H1 (cell line): ENCODE measurements around the gene TNFRSF6B. TPM values are rescaled to one million over a fixed set of nuclear protein-coding genes. Genes with fewer than 3 reads are reported as not detected.

Source experiments
- CTCF ChIA-PET: fragments of 300-600 bp; sonication (Branson Sonifier 250); formaldehyde crosslinking; loops from one replicate; lab custom pipeline; 2021; ENCODE audit not compliant: partially characterized antibody; lab: Charles Lee
- POLR2A ChIA-PET: fragments of 300-600 bp; sonication (Branson Sonifier 250); formaldehyde crosslinking; loops from one replicate; lab custom pipeline; 2021; ENCODE audit warnings: inconsistent platforms; ENCODE audit not compliant: partially characterized antibody; lab: Charles Lee
- DNase-seq, 2 experiments: peaks; one replicate each; pipeline versions ENCODE4 v3.0.0 to v3.0.0-alpha.2; 2010 to 2022; ENCODE audit warnings: low spot score in 2 of 2, low read depth in 1 of 2, mixed read lengths in 1 of 2
- FAIRE-seq: peaks from 2 replicates; lab custom pipeline; 2011; peaks lifted over from hg19 to GRCh38; lab: Jason Lieb, UNC
- H2AFZ ChIP-seq: 2 replicates; pipeline ENCODE4 v1.8.1; 2012; ENCODE audit warnings: low read length, inconsistent platforms
- H2AK5ac ChIP-seq: 2 replicates; pipeline ENCODE4 v1.6.1; 2013; ENCODE audit warnings: low read depth, low read length
- H2BK120ac ChIP-seq: replicated peaks from 2 replicates; pipeline ENCODE3; 2013; ENCODE audit warnings: low read depth, low read length, inconsistent platforms
- H2BK12ac ChIP-seq: 2 replicates; pipeline ENCODE4 v1.6.1; 2013; ENCODE audit warnings: low read depth, low read length
- H2BK15ac ChIP-seq: 2 replicates; pipeline ENCODE4 v1.6.1; 2013; ENCODE audit warnings: low read length
- H2BK20ac ChIP-seq: 2 replicates; pipeline ENCODE4 v1.6.1; 2013; ENCODE audit warnings: low read length
- H2BK5ac ChIP-seq: 2 replicates; pipeline ENCODE4 v1.6.1; 2013; ENCODE audit warnings: low read depth, low read length
- H3K14ac ChIP-seq: 2 replicates; pipeline ENCODE4 v1.6.1; 2013; ENCODE audit warnings: inconsistent platforms; ENCODE audit not compliant: insufficient read length
- H3K18ac ChIP-seq: 2 replicates; pipeline ENCODE4 v1.6.1; 2013; ENCODE audit warnings: low read length; ENCODE audit errors: extremely low read depth
- H3K23ac ChIP-seq: 2 replicates; pipeline ENCODE4 v1.6.1; 2013; ENCODE audit warnings: inconsistent platforms; ENCODE audit not compliant: insufficient read length
- H3K23me2 ChIP-seq: 2 replicates; pipeline ENCODE4 v1.6.1; 2013; ENCODE audit warnings: low read depth, low read length
- H3K27ac ChIP-seq: 2 replicates; pipeline ENCODE4 v1.6.1; 2011; ENCODE audit warnings: low read depth, low read length, inconsistent platforms
- H3K27me3 ChIP-seq, 4 experiments: replicated peaks in 1 of 4; 1 replicate in 1 of 4; 2 replicates in 3 of 4; pipeline versions ENCODE4 v1.6.1 to v1.8.1; 2011 to 2013; ENCODE audit warnings: low read length in 3 of 4, mild to moderate bottlenecking in 3 of 4, inconsistent platforms in 2 of 4, mixed read lengths in 2 of 4, moderate library complexity in 1 of 4; ENCODE audit not compliant: control insufficient read depth in 3 of 4, insufficient read depth in 3 of 4; ENCODE audit errors: extremely low read depth in 1 of 4
- H3K36me3 ChIP-seq, 4 experiments: 2 replicates each; pipeline versions ENCODE4 v1.6.1 to v1.8.1; 2011 to 2013; ENCODE audit warnings: mild to moderate bottlenecking in 4 of 4, low read length in 3 of 4, moderate library complexity in 2 of 4, control low read depth in 1 of 4, inconsistent platforms in 1 of 4; ENCODE audit not compliant: insufficient read depth in 4 of 4, control insufficient read depth in 2 of 4
- H3K4ac ChIP-seq: replicated peaks from 2 replicates; pipeline ENCODE3; 2013; ENCODE audit warnings: low read length, low read depth, mixed read lengths, inconsistent platforms; ENCODE audit not compliant: insufficient read length
- H3K4me1 ChIP-seq, 4 experiments: replicated peaks in 1 of 4; 1 replicate in 1 of 4; 2 replicates in 3 of 4; pipeline versions ENCODE4 v1.6.1 to v1.8.1; 2011 to 2013; ENCODE audit warnings: low read length in 3 of 4, inconsistent platforms in 2 of 4, mixed read lengths in 1 of 4; ENCODE audit not compliant: insufficient read depth in 4 of 4, control insufficient read depth in 3 of 4
- H3K4me2 ChIP-seq, 2 experiments: 2 replicates each; pipeline versions ENCODE4 v1.6.1 to v1.8.1; 2011 to 2013; ENCODE audit warnings: low read depth in 2 of 2, low read length in 2 of 2, control low read depth in 1 of 2, inconsistent platforms in 1 of 2, mild to moderate bottlenecking in 1 of 2; ENCODE audit not compliant: insufficient read depth in 1 of 2
- H3K4me3 ChIP-seq, 4 experiments: fragments of 200-600, 300-600 bp in 1 of 4; sonication (generic), shearing (Covaris generic), sonication (Bioruptor Twin) in 1 of 4; 2 replicates each; pipeline versions ENCODE4 v1.5.1 to v1.8.1; 2011 to 2016; ENCODE audit warnings: low read length in 4 of 4, low read depth in 3 of 4, control low read depth in 2 of 4, inconsistent platforms in 2 of 4, mild to moderate bottlenecking in 2 of 4, mixed read lengths in 1 of 4, moderate library complexity in 1 of 4; ENCODE audit not compliant: insufficient read depth in 2 of 4; ENCODE audit errors: extremely low read depth in 1 of 4
- H3K56ac ChIP-seq: replicated peaks from 2 replicates; pipeline ENCODE3; 2013; ENCODE audit warnings: low read depth, mild to moderate bottlenecking, mixed read lengths, low read length, inconsistent platforms; ENCODE audit not compliant: insufficient read length
- H3K79me1 ChIP-seq: 2 replicates; pipeline ENCODE4 v1.6.1; 2013; ENCODE audit warnings: low read depth, low read length, control low read depth
- H3K79me2 ChIP-seq, 2 experiments: 2 replicates each; pipeline versions ENCODE4 v1.6.1 to v1.8.1; 2012 to 2013; ENCODE audit warnings: low read length in 2 of 2, mild to moderate bottlenecking in 2 of 2, inconsistent platforms in 1 of 2; ENCODE audit not compliant: insufficient read depth in 2 of 2, control insufficient read depth in 1 of 2
- H3K9ac ChIP-seq, 4 experiments: replicated peaks in 1 of 4; 1 replicate in 1 of 4; 2 replicates in 3 of 4; pipeline versions ENCODE4 v1.6.1 to v1.8.1; 2011 to 2013; ENCODE audit warnings: low read depth in 3 of 4, low read length in 3 of 4, control low read depth in 2 of 4, mild to moderate bottlenecking in 2 of 4, moderate library complexity in 2 of 4, inconsistent platforms in 1 of 4; ENCODE audit errors: extremely low read depth in 1 of 4
- H3K9me3 ChIP-seq, 2 experiments: 2 replicates each; pipeline versions ENCODE4 v1.6.1 to v1.8.1; 2012 to 2013; ENCODE audit warnings: mild to moderate bottlenecking in 2 of 2, moderate library complexity in 2 of 2, control low read depth in 1 of 2, inconsistent platforms in 1 of 2, low read depth in 1 of 2, low read length in 1 of 2, mixed read lengths in 1 of 2; ENCODE audit not compliant: insufficient read depth in 2 of 2
- H4K20me1 ChIP-seq, 2 experiments: replicated peaks in 1 of 2; 2 replicates each; pipeline versions ENCODE3 to v1.8.1; 2011 to 2013; ENCODE audit warnings: inconsistent platforms in 2 of 2, low read length in 2 of 2, mild to moderate bottlenecking in 1 of 2; ENCODE audit not compliant: insufficient read depth in 2 of 2, control insufficient read depth in 1 of 2
- H4K5ac ChIP-seq: 2 replicates; pipeline ENCODE4 v1.6.1; 2013; ENCODE audit warnings: low read length, low read depth, mixed read lengths, inconsistent platforms; ENCODE audit not compliant: insufficient read length
- H4K8ac ChIP-seq: 2 replicates; pipeline ENCODE4 v1.8.0; 2013; ENCODE audit warnings: mild to moderate bottlenecking, moderate library complexity, low read length, inconsistent platforms; ENCODE audit not compliant: insufficient read depth; ENCODE audit errors: extremely low read depth
- H4K91ac ChIP-seq: replicated peaks from 2 replicates; pipeline ENCODE3; 2013; ENCODE audit warnings: low read length, mixed read lengths, inconsistent platforms; ENCODE audit not compliant: insufficient read length
- BACH1 ChIP-seq: IDR thresholded peaks from 2 replicates; pipeline ENCODE4 v1.6.1; 2012; ENCODE audit warnings: low read length, improper control_type of control experiment
- BRCA1 ChIP-seq: IDR thresholded peaks from 2 replicates; pipeline ENCODE4 v1.6.1; 2012; ENCODE audit warnings: low read depth, low read length, improper control_type of control experiment
- CBX5 ChIP-seq: fragments of 300-800, 300-1000 bp; sonication (generic); IDR thresholded peaks from 2 replicates; pipeline ENCODE4 v1.7.1; 2016; ENCODE audit warnings: antibody characterized with exemption, low read length, low read depth
- CEBPB ChIP-seq: IDR thresholded peaks from 2 replicates; pipeline ENCODE4 v1.6.1; 2012; ENCODE audit warnings: low read depth, low read length
- EGR1 ChIP-seq: IDR thresholded peaks from 2 replicates; pipeline ENCODE4 v1.6.1; 2011; ENCODE audit warnings: low read depth, low read length, borderline replicate concordance
- GTF2F1 ChIP-seq: IDR thresholded peaks from 2 replicates; pipeline ENCODE4 v1.6.1; 2012; ENCODE audit warnings: low read depth, low read length, improper control_type of control experiment, borderline replicate concordance
- SIX5 ChIP-seq: IDR thresholded peaks from 2 replicates; pipeline ENCODE4 v1.6.1; 2011; ENCODE audit warnings: mild to moderate bottlenecking, low read depth, low read length
- SUZ12 ChIP-seq: fragments of 200-600 bp; sonication (generic); IDR thresholded peaks from 2 replicates; pipeline ENCODE4 v1.6.1; 2012; ENCODE audit warnings: mild to moderate bottlenecking, inconsistent platforms, low read length, moderate library complexity, mixed read lengths
- TAF7 ChIP-seq: optimal IDR thresholded peaks from 2 replicates; pipeline ENCODE3; 2011; ENCODE audit warnings: low read depth, mild to moderate bottlenecking, inconsistent platforms, low read length, moderate library complexity, borderline replicate concordance
- TEAD4 ChIP-seq: IDR thresholded peaks from 2 replicates; pipeline ENCODE4 v1.6.1; 2012; ENCODE audit warnings: low read depth, low read length, inconsistent platforms, mixed read lengths
- WGBS, 2 experiments: shearing (Covaris generic) in 1 of 2; methylation state at CpG; one replicate each; pipeline versions ENCODE4 v1.1.6 to v1.1.7; 2013 to 2015; ENCODE audit warnings: low lambda C conversion rate in 2 of 2, mixed read lengths in 2 of 2, inconsistent platforms in 1 of 2, low coverage in 1 of 2, missing lambda C conversion rate in 1 of 2; ENCODE audit not compliant: insufficient replicate concordance in 2 of 2, insufficient coverage in 1 of 2, insufficient read length in 1 of 2; ENCODE audit errors: extremely low coverage in 1 of 2, missing lambda C conversion rate in 1 of 2; 5-methylcytosine and 5-hydroxymethylcytosine counted together
- polyA plus RNA-seq, 7 experiments: library from polyadenylated mRNA; depleted of rRNA in 3 of 7; stranded (reverse) in 5 of 7; unstranded in 2 of 7; fragments of >200 nt in 5 of 7; fragments of 200-250 nt in 2 of 7; gene quantifications; 1 replicate in 5 of 7; 2 replicates in 1 of 7; 4 replicates in 1 of 7; pipeline versions ENCODE4 v1.2.1 to v1.2.3, GENCODE V29; 2011 to 2013; ENCODE audit warnings: missing spikeins in 2 of 7, mixed read lengths in 2 of 7
- total RNA-seq: library from RNA; stranded (reverse); fragmentation: NEBNext Ultra II Directional; extraction: Animal tissue kit (Norgen Biotek cat#: 25700); gene quantifications from 2 replicates; pipeline ENCODE4 v1.2.1, GENCODE V29; 2021
- TF ChIP-seq, protein P1 (sequence below), 3 experiments: IDR thresholded peaks; 1 replicate in 2 of 3; 2 replicates in 1 of 3; pipeline versions ENCODE4 v1.5.1 to v1.6.1; 2011; ENCODE audit warnings: low read length in 3 of 3, mild to moderate bottlenecking in 3 of 3, inconsistent platforms in 2 of 3, low read depth in 1 of 3, moderate library complexity in 1 of 3; ENCODE audit not compliant: insufficient read depth in 1 of 3; ENCODE audit errors: control extremely low read depth in 1 of 3

The TNFRSF6B gene
- total and polyA plus RNA-seq, 2 of the 8 experiments (the other 6 are each of a cell fraction or from before 2014, with no cell fraction given): 3.1 TPM; not detected in 1

DNA sequence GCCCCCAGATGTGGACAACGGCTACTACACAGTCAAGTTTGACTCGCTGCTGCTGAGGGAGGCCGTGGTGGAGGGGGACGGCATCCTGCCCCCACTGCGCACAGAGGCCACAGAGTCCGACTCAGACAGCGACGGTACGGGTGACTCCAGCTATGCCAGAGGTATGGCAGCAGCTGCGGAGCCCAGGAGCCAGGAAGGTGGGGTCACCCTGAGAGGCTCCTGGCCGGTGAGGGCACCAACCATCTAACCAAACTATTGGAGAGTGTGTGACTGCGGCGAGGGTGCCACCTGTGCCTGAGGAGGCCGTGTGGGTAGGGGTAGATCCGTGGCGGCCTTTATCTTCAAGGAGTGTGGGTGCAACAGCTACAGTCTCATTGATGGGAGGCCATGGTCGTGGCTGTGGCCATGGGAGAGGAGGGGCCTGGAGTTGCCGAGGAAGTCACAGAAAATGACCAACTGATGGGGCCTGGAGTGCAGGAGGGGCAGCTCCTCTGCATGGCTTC is 37.2 kb downstream of the TNFRSF6B start:
- WGBS, 2 experiments: 95% methylated on average over 18 of the region's 18 CpGs; no CpG with 5 or more reads in 1 of the 2 experiments
- no peak for FAIRE-seq
- TF ChIP-seq TAF7 (no peak), GTF2F1 (no peak), BACH1 (no peak), BRCA1 (no peak), TEAD4 (no peak), CBX5 (no peak), SIX5 (no peak), EGR1 (no peak), CEBPB (no peak), SUZ12 (no peak)
- TF ChIP-seq, protein P1, sequence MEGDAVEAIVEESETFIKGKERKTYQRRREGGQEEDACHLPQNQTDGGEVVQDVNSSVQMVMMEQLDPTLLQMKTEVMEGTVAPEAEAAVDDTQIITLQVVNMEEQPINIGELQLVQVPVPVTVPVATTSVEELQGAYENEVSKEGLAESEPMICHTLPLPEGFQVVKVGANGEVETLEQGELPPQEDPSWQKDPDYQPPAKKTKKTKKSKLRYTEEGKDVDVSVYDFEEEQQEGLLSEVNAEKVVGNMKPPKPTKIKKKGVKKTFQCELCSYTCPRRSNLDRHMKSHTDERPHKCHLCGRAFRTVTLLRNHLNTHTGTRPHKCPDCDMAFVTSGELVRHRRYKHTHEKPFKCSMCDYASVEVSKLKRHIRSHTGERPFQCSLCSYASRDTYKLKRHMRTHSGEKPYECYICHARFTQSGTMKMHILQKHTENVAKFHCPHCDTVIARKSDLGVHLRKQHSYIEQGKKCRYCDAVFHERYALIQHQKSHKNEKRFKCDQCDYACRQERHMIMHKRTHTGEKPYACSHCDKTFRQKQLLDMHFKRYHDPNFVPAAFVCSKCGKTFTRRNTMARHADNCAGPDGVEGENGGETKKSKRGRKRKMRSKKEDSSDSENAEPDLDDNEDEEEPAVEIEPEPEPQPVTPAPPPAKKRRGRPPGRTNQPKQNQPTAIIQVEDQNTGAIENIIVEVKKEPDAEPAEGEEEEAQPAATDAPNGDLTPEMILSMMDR (IDR thresholded peaks at IDR 0.05; ENCODE audit: control extremely low read depth in 1 of 3, insufficient read depth in 1 of 3, low read depth in 1 of 3, low read length in 3 of 3): no peak

More for the DNA sequence above, 37.2 kb downstream of the TNFRSF6B start:
- Histone ChIP-seq H3K4me1 (peaks cover 0 to 11% (median 6%) of the 10 kb centered on the region in 4 experiments; a peak in 6 of 7 replicates), H2BK12ac (no peak overlapping the region), H3K4me3 (no peak overlapping the region), H2AFZ (no peak overlapping the region), H2BK5ac (no peak overlapping the region), H2BK120ac (no peak overlapping the region), H3K27me3 (peaks cover 0 to 10% (median 7%) of the 10 kb centered on the region in 4 experiments; a peak in 4 of 7 replicates), H4K20me1 (peaks cover 5 to 46% of the 10 kb centered on the region in 2 experiments), H3K23ac (no peak overlapping the region), H3K23me2 (peaks cover 6% of the 10 kb centered on the region), H3K4ac (no peak overlapping the region), H3K9ac (no peak overlapping the region), H2BK20ac (no peak overlapping the region), H2BK15ac (no peak overlapping the region), H3K36me3 (peaks cover 0 to 14% (median 7%) of the 10 kb centered on the region in 4 experiments; a peak in 5 of 8 replicates), H3K27ac (no peak overlapping the region), H4K8ac (no peak overlapping the region), H3K14ac (no peak overlapping the region), H3K56ac (no peak overlapping the region), H3K9me3 (peaks cover 0 to 4% of the 10 kb centered on the region in 2 experiments; a peak in 2 of 4 replicates), H3K4me2 (no peak overlapping the region), H4K91ac (no peak overlapping the region), H3K18ac (no peak overlapping the region), H2AK5ac (no peak overlapping the region), H3K79me2 (peaks cover 0 to 8% of the 10 kb centered on the region in 2 experiments; a peak in 1 of 4 replicates), H3K79me1 (peaks cover 16% of the 10 kb centered on the region), H4K5ac (no peak overlapping the region)
- DNase-seq: no peak
- ChIA-PET POLR2A (interaction anchor here (0.7 to 1.9 kb wide), 7 partner anchors 8 to 56 kb away, joined by 3 to 7 read pairs (median 3); no protein-coding TSS in a partner anchor), CTCF (interaction anchor here (1.0 to 1.4 kb wide), 3 partner anchors 17 to 166 kb away, joined by 3 to 4 read pairs (median 4); no protein-coding TSS in a partner anchor)
